IPS DF 4.7 (cell line): ENCODE data around the gene SKI.
"Not testable (repeated sequence)": the region's sequence is repeated elsewhere in the genome, so short reads cannot be mapped to it uniquely, and the experiment has no call there.

Experiments
- DNase-seq: peaks from one replicate; pipeline ENCODE4 v3.0.0-alpha.2; 2013; ENCODE audit warnings: low spot score; ENCODE audit errors: extremely low read depth

Gene SKI

DNA sequence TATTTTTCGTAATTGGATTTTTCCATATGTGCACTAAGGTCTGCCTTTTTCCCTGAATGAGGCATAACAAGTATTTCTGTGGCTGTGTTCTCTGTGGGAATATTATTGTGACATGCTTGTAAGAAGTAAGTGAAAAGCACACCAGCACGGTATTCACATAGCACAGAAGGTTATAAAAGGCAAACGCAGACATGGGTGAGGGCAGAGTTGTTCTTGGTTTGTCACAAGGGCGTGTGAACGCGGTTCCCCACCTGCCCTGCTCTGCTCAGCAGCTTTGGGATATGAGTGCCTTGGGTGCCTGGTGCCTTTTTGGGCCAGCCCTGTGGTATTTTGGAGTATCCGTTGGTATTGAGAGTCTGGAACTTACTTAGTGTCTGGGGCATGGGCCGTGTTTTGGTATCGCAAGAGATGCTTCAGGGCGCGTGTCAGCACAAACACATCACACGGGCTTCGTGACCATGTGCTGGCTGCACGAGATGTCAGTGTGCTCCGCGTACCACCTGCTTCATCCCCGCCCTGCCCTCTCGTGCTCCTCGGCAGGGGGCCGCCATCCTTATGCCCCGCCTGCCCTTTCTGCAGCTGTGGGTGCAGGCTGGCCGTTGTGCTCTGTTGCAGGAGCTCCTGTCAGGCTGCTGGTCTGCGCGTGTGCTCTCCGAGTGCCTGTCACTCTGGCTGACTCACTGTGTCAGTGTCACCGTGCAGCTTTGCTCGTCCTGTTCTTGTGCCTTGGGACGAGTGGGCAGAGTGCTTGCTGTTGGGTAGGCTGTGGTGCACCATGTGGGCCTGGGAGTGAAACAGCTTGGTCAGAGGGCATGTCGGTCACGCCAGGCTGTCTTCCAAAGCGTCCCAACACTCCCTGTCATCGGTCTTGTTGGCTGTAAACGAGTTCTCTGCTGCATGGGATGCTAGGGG, 15.0 kb downstream of the SKI start:
- DNase-seq: no peak

- DNase-seq: not testable (repeated sequence)
These were observed 18.9 kb downstream of the SKI start for GRCh38 chr1:2247045-2247394.

- no peak for DNase-seq
These were observed 19.6 kb downstream of the SKI start for GRCh38 chr1:2247760-2248126.

DNA sequence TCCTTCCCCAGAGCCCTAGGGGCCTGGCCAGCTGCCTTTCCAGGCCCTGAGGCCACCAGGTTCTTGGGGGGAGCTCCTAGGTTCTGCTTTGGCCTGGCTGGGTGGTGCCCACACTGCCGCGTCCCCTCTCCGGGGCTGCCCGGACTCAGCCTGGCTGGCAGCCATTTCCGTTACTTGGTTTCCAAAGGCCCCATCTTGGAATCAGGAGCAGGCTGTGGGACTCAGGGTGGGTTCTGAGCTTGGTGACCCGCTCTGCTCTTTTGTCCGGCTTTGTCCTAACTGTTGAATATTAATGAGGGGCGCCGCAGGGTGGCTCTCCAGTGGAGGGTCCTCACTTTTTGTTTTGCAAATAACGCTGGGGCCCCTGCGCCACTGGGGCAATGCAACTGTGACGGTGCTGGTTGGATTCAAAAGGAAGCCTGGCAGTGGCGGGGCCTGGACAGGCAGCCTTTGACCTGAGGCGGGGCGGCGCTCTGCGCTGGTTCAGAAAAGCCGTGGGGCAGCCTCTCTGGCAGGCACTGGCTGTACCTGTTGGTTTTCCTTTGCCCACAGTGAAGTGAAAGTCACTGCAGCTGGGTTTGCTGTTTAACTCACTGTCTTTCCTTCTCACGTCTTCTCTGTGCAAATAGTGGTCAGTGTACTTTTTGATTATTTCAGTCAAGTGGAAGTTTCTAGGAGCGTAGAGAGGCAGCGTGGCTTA, 20.2 kb downstream of the SKI start:
- peak; percentile 90 for DNase-seq

DNA sequence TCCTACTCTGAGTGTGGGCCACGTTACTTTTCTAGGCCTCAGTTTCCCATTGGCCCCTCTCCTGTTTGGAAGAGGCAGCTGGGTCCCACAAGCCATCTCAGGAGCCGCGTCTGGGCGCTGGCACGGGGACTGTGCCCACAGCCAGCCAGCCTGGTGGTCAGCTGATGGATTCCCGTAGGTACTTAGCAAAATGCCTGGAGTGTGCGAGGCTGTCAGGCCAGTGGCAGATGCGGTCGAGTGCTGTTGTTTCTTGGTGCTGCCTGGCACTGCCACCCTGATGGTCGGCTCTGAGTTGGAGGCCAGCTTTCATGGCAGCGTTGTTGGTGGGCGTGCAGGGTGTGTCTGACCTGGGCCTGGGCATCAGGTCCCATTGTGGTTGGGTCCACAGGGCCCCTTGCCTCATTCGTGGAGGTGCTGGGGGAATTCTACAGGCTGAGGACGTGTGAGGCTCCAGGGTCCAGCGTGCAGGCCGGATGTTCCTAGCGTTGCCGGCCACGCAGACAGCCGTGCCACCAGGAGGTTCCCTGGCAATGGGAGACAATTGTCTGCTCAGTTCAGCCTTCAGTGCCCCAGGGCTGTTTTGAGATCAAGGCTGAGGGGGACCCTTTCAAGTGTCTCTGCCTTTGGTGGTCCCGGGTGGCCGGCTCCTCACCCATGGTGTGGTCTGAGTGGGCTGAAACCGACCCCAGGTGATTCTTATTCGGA, 20.9 kb downstream of the SKI start:
- DNase-seq: no peak

- no peak for DNase-seq
These were observed 21.4 kb downstream of the SKI start for GRCh38 chr1:2249559-2249906.

DNA sequence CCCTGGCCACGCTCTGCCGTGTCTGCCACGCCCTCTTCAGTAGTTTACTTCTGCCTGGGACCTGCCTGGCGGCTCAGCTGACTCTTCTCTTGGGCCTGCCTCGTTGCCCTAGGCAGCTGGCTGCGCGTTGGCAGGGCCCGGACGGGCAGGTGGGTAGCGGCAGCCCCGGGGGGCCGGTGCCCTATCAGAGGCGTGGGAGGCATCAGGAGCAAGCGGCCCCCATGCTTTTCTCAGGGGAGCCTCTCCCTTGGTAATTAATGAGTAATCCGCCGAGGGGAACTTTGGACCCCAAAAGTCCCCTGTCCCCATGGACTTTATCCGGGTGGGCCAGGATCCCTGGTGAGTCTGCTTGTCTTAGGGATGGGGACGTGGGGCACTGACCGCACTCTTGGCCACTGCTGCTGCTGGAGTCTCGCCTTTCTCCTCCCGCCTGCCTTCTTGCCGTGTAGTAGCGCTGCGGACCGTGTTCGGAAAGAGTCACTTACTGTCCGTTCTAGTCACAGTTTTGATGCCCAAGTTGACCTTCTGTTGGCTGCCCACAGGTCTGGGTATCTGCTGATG, 22.7 kb downstream of the SKI start:
- no peak for DNase-seq

GRCh38 chr1:2251363-2251762, 23.2 kb downstream of the SKI start:
- DNase-seq: no peak

DNA sequence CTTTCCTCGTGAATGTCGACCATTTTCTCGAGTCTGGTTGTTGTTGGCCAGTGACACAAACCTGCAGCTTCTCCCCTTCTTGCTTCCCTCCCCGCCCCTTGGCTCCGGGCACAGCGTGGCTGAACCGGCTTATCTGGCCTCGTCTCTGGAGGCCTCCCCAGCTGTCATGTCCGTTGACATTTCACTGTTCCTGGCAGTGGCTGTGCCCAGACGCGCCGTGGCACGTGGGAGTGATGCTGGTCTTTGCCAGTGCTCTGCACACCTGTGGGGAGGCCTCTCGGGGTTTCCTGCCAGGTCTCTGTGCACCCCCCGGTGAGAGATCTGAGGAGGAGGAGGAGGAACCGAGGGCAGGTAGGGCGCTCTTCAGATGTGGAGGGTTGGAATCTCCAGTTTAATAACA, 23.7 kb downstream of the SKI start:
- no peak for DNase-seq

- DNase-seq: no peak
These were observed 24.3 kb downstream of the SKI start for GRCh38 chr1:2252423-2252822.

DNA sequence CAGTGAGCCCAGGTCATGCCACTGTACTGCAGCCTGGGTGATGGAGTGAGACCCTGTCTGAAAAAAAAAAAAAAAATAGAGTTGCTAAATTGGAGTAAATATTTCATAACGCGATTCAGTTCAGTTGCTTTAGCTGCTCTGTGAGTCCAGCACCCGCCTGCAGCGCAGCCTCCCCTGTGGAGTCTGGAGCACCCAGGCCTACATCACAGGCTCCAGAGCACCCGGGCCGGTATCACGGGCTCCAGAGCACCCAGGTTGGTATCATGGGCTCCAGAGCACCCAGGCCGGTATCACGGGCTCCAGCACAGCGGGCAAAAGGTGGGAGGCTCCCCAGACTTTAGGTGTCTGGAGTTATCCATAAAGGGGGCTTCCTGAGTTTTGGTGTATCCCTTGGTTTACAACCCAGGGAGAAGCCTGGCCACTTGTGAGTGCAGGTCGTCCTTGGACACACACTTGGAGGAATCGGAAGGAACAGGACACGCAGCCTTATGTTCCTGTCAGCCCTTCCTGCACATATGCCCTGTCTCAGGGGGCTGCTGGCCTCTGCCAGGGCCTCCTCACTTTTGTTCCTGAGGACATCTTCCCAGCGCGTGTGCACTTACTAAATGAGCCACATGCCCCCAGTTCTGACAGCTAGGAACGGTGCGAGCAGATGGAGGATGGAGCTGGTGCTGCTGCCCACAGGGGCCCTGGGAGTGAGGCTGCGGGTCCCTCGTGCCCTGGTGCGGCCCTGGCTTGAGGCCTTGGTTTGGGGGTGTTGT, 25.1 kb downstream of the SKI start:
- DNase-seq: no peak

DNA sequence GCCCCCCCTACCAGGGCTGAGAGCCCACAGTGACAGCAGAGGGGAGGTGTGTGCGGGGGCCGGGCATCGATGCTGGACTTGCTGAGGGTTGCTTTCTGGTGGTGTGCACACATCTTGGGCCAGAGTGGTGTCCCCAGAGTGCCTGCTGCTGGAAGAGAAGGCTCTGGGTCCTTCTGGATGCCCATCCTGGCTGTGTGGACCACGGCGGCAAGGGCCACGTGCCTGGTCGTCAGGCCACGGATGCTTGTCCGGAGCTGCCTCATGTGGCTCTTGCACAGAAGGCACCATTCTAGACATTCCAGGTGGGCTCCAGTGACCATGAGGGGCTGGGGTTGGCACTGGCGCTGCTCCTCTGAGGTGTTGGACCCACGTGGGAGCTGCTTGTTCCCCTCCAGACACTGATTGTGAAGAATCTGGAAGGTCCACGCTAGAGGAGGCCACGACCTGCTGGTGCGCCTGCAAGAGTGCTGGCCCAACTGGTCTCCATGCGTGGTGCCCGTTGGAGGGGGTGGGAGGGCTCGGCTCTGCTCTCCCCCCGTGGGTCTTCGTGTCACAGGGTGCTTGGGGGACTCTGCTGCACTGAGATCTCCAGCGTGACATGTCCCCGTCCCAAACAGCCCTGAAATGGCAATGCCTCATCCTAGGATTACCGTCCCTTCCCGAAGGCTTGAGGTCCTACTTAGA, 25.8 kb downstream of the SKI start:
- DNase-seq: no peak

- no peak for DNase-seq
These were observed 26.9 kb downstream of the SKI start for GRCh38 chr1:2255047-2255419.

DNA sequence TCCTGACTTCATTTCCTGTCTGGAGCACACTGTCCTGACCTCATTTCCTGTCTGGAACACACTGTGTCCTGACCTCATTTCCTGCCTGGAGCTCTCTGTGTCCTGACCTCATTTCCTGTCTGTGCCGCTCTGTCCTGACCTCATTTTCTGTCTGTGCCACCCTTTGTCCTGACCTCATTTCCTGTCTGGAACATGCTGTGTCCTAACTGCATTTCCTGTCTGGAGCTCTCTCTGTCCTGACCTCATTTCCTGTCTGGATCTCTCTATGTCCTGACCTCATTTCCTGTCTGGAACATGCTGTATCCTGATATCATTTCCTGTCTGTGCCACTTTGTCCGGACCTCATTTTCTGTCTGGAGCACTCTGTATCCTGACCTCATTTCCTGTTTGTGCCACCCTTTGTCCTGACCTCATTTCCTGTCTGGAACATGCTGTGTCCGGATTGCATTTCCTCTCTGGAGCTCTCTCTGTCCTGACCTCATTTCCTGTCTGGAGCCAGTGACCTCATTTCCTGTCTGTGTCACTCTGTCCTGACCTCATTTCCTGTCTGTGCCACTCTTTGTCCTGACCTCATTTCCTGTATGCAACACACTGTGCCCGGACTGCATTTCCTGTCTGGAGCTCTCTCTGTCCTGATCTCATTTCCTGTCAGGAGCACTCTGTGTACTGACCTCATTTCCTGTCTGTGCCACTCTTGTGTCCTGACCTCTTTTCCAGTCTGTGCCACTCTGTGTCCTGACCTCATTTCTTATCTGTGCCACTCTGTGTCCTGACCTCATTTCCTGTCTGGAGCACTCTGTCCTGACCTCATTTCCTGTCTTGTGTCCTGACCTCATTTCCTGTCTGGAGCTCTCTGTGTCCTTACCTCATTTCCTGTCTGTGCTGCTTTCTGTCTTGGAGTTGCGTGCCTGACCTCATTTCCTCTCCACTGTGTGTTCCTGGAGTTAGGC, 27.6 kb downstream of the SKI start:
- DNase-seq: no peak

DNA sequence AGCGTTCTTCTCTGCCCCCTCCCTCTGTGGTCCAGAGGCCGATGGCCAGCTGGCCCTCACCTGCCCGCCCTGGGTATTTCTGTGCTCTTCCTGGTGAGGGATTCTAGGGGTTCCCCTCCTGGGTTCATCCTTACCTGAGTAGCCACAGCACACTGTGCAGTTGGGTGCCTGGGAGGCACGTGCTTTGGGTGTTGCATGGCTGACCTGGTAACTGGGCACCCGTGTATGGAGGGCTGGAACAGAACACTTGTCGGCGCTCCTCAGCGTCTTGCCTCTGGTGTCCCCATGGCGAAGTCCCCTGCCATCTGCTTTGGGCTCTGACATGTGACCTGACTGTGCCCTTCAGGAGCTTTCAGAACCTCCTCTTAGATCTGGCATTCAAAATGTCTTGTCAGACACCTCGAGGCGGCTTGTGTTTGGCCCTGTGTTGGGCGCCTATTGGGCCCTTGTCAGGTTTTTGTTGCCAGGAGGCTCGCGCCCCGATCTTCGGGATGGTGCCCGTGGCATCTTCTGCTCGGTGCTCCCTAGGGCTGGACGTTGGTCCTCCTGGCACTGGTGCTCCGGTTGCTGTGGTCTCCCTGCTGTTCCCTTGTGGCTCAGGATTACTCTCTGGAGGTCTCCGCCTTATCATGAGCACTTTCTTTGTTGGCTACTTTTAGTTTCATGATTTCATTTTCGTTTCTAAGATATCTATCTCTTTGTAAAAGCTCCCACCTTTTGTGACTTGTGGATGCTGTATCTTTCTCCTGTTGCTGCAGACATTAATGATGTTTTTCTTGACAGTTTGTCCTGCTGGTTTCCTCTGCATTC, 28.5 kb downstream of the SKI start:
- no peak for DNase-seq

DNA sequence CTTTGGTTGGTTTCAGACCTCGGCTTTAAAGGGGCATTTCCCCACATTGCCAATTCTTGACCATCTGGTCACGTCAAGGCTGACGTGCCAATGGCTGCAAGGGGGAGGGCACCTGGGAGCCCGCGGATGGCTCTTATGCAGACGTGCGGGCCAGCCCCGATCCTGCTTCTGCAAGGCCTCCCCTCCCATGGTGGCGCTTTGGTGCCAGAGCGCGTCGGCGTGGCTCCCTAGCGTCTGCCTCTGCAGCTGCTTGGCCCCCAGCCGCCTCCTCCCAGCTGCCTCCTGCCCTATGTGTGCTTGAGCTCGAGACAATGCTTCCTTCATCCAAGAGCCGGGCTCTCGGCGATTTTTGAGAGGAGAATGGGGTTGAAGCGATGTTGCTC, 29.1 kb downstream of the SKI start:
- DNase-seq: no peak

DNA sequence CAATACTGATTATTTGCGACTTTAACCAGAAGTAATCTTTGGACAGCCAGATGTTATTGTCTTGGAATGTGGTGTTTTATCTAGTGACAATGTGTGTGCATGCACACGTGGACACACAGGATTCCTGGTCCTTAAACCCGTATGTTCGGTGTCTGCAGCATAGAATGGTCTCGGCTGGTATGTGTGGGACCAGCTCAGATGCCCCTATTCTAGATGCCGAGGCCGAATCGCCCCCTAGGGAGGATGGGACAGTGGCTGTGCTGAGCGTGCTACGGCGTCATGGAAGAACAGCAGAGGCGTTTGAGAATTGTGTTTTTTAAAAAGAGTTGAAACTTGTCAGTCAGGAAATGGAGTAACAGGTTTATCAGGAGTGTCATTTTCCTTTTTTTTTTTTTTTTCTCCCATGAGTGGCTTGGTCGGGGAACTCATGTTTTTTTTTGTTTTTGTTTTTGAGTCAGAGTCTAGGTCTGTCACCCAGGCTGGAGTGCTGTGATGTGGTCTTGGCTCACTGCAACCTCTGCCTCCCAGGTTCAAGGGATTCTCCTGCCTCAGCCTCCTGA, 30.1 kb downstream of the SKI start:
- DNase-seq: no peak

- no peak for DNase-seq
These were observed 30.9 kb downstream of the SKI start for GRCh38 chr1:2258996-2259395.
